Mesenchymal stem cell (in vitro differentiated cells and primary cell): ENCODE measurements around the gene MEF2C.

Source experiments
- DNase-seq: peaks from one replicate; pipeline ENCODE4 v3.0.0-alpha.2; 2013
- H2AFZ ChIP-seq: one replicate; pipeline ENCODE4 v1.6.1; 2013; ENCODE audit warnings: low read depth, mild to moderate bottlenecking, control low read depth, inconsistent platforms, low read length, moderate library complexity
- H2AK5ac ChIP-seq: 2 replicates; pipeline ENCODE4 v1.6.1; 2013; ENCODE audit warnings: low read length, moderate library complexity, mild to moderate bottlenecking, inconsistent platforms; ENCODE audit not compliant: severe bottlenecking
- H2BK120ac ChIP-seq: one replicate; pipeline ENCODE4 v1.6.1; 2013; ENCODE audit warnings: low read depth, mild to moderate bottlenecking, inconsistent platforms, low read length, moderate library complexity
- H2BK12ac ChIP-seq, 2 experiments: one replicate each; pipeline ENCODE4 v1.6.1; 2013; ENCODE audit warnings: inconsistent platforms in 2 of 2, low read length in 2 of 2, mild to moderate bottlenecking in 2 of 2, moderate library complexity in 2 of 2, control low read depth in 1 of 2
- H2BK15ac ChIP-seq: one replicate; pipeline ENCODE4 v1.6.1; 2013; ENCODE audit warnings: mild to moderate bottlenecking, low read depth, inconsistent platforms; ENCODE audit not compliant: poor library complexity, severe bottlenecking
- H2BK5ac ChIP-seq: 2 replicates; pipeline ENCODE4 v1.6.1; 2013; ENCODE audit warnings: low read depth, mild to moderate bottlenecking, low read length, control low read depth, inconsistent platforms; ENCODE audit not compliant: poor library complexity, severe bottlenecking
- H3K14ac ChIP-seq, 2 experiments: one replicate each; pipeline ENCODE4 v1.6.1; 2013; ENCODE audit warnings: inconsistent platforms in 2 of 2, low read length in 2 of 2, control low read depth in 1 of 2, mild to moderate bottlenecking in 1 of 2, moderate library complexity in 1 of 2
- H3K18ac ChIP-seq, 2 experiments: one replicate each; pipeline ENCODE4 v1.6.1; 2013; ENCODE audit warnings: inconsistent platforms in 2 of 2, low read length in 2 of 2, control low read depth in 1 of 2, low read depth in 1 of 2, mild to moderate bottlenecking in 1 of 2
- H3K23ac ChIP-seq, 2 experiments: one replicate each; pipeline ENCODE4 v1.6.1; 2013; ENCODE audit warnings: inconsistent platforms in 2 of 2, low read length in 2 of 2, mild to moderate bottlenecking in 2 of 2, moderate library complexity in 2 of 2, control low read depth in 1 of 2
- H3K27ac ChIP-seq: 2 replicates; pipeline ENCODE4 v1.5.1; 2013; ENCODE audit warnings: mild to moderate bottlenecking, moderate library complexity, low read length, control low read depth, inconsistent platforms; ENCODE audit not compliant: poor library complexity, severe bottlenecking
- H3K27me3 ChIP-seq, 2 experiments: 2 replicates each; pipeline versions ENCODE4 v1.6.1 to v1.7.0; 2013; ENCODE audit warnings: low read length in 2 of 2, mild to moderate bottlenecking in 2 of 2, moderate library complexity in 2 of 2, control low read depth in 1 of 2, inconsistent platforms in 1 of 2; ENCODE audit not compliant: control insufficient read depth in 1 of 2, insufficient read depth in 1 of 2
- H3K36me3 ChIP-seq, 2 experiments: 2 replicates each; pipeline versions ENCODE4 v1.6.1 to v1.7.0; 2013; ENCODE audit warnings: low read length in 2 of 2, control low read depth in 1 of 2, inconsistent platforms in 1 of 2, low read depth in 1 of 2, mild to moderate bottlenecking in 1 of 2; ENCODE audit not compliant: insufficient read depth in 2 of 2, control insufficient read depth in 1 of 2
- H3K4ac ChIP-seq, 2 experiments: one replicate each; pipeline ENCODE4 v1.6.1; 2013; ENCODE audit warnings: inconsistent platforms in 2 of 2, low read length in 2 of 2, mild to moderate bottlenecking in 2 of 2, moderate library complexity in 2 of 2, control low read depth in 1 of 2, low read depth in 1 of 2
- H3K4me1 ChIP-seq: 2 replicates; pipeline ENCODE4 v1.6.1; 2013; ENCODE audit warnings: low read depth, low read length, control low read depth; ENCODE audit not compliant: control insufficient read depth, insufficient read depth
- H3K4me2 ChIP-seq: 2 replicates; pipeline ENCODE4 v1.6.1; 2013; ENCODE audit warnings: low read length, mild to moderate bottlenecking, inconsistent platforms; ENCODE audit not compliant: poor library complexity, severe bottlenecking
- H3K4me3 ChIP-seq, 2 experiments: 2 replicates each; pipeline versions ENCODE4 v1.5.1 to v1.7.0; 2013; ENCODE audit warnings: low read length in 2 of 2, mild to moderate bottlenecking in 2 of 2, control low read depth in 1 of 2, low read depth in 1 of 2; ENCODE audit not compliant: insufficient read depth in 1 of 2
- H3K79me1 ChIP-seq: replicated peaks from 2 replicates; pipeline ENCODE4 v1.6.1; 2013; ENCODE audit warnings: mild to moderate bottlenecking, control low read depth, low read length, inconsistent platforms; ENCODE audit not compliant: poor library complexity, severe bottlenecking
- H3K9ac ChIP-seq: 2 replicates; pipeline ENCODE4 v1.7.0; 2013; ENCODE audit warnings: mild to moderate bottlenecking, low read length, moderate library complexity
- H3K9me3 ChIP-seq: 2 replicates; pipeline ENCODE4 v1.7.0; 2013; ENCODE audit warnings: mild to moderate bottlenecking, low read length; ENCODE audit not compliant: control insufficient read depth
- H4K8ac ChIP-seq: one replicate; pipeline ENCODE4 v1.6.1; 2013; ENCODE audit warnings: inconsistent platforms, mild to moderate bottlenecking, low read length, moderate library complexity
- H4K91ac ChIP-seq: one replicate; pipeline ENCODE4 v1.6.1; 2013; ENCODE audit warnings: mild to moderate bottlenecking, low read length, inconsistent platforms
- WGBS: methylation state at CpG from one replicate; pipeline ENCODE4 v1.1.7; 2013; ENCODE audit warnings: mixed read lengths; 5-methylcytosine and 5-hydroxymethylcytosine counted together

Gene MEF2C

GRCh38 chr5:88768411-88768810 lies 114.6 kb downstream of the MEF2C start:
- H3K9me3 ChIP-seq, result no peaks in the 10 kb centered on the region
- H2BK12ac ChIP-seq, result no peak overlapping the region
- no peak overlapping the region for H3K27ac ChIP-seq
- no peaks in the 10 kb centered on the region for H3K27me3 ChIP-seq
- H4K8ac ChIP-seq, result no peak overlapping the region
- peak overlapping the region; percentile 30 for H3K9ac ChIP-seq
- no peak overlapping the region for H2AK5ac ChIP-seq
- no peaks in the 10 kb centered on the region for H3K79me1 ChIP-seq
- H2BK5ac ChIP-seq, result no peak overlapping the region
- H3K36me3 ChIP-seq, result no peaks in the 10 kb centered on the region
- H3K14ac ChIP-seq, result no peak overlapping the region
- H4K91ac ChIP-seq, result no peak overlapping the region
- WGBS, result 100% methylated on average over 2 of the region's 3 CpGs
- peak overlapping the region in 1 of 2 experiments; percentile 27 for H3K4me3 ChIP-seq
- H2BK15ac ChIP-seq, result no peak overlapping the region
- no peak for DNase-seq
- no peak overlapping the region for H3K23ac ChIP-seq
- no peak overlapping the region for H3K4me2 ChIP-seq
- no peak overlapping the region for H3K4ac ChIP-seq
- H3K18ac ChIP-seq, result no peak overlapping the region
- H2AFZ ChIP-seq, result no peak overlapping the region
- no peaks in the 10 kb centered on the region for H3K4me1 ChIP-seq
- no peak overlapping the region for H2BK120ac ChIP-seq

GRCh38 chr5:88765798-88766197 lies 117.2 kb downstream of the MEF2C start:
- no peak overlapping the region for H3K9ac ChIP-seq
- H3K4ac ChIP-seq, result no peak overlapping the region
- no peak overlapping the region for H4K8ac ChIP-seq
- WGBS, result 94% methylated on average over 7 of the region's 7 CpGs
- H2AK5ac ChIP-seq, result no peak overlapping the region
- no peak overlapping the region for H3K18ac ChIP-seq
- no peak overlapping the region for H4K91ac ChIP-seq
- H3K79me1 ChIP-seq, result no peaks in the 10 kb centered on the region
- no peak overlapping the region for H3K23ac ChIP-seq
- no peaks in the 10 kb centered on the region for H3K36me3 ChIP-seq
- no peak overlapping the region for H2AFZ ChIP-seq
- no peak overlapping the region for H3K27ac ChIP-seq
- H3K9me3 ChIP-seq, result no peaks in the 10 kb centered on the region
- no peaks in the 10 kb centered on the region for H3K27me3 ChIP-seq
- H3K14ac ChIP-seq, result no peak overlapping the region
- no peaks in the 10 kb centered on the region for H3K4me1 ChIP-seq
- no peak overlapping the region for H3K4me3 ChIP-seq
- H2BK120ac ChIP-seq, result no peak overlapping the region
- H2BK5ac ChIP-seq, result no peak overlapping the region
- no peak for DNase-seq
- H2BK15ac ChIP-seq, result no peak overlapping the region
- H2BK12ac ChIP-seq, result no peak overlapping the region
- no peak overlapping the region for H3K4me2 ChIP-seq

GRCh38 chr5:88765171-88765570 lies 117.8 kb downstream of the MEF2C start:
- DNase-seq, result no peak
- Histone ChIP-seq H2AFZ (no peak overlapping the region), H3K14ac (no peak overlapping the region), H3K27ac (no peak overlapping the region), H2BK15ac (no peak overlapping the region), H2BK120ac (no peak overlapping the region), H3K4me1 (no peaks in the 10 kb centered on the region), H3K4ac (no peak overlapping the region), H3K9ac (no peak overlapping the region), H4K91ac (no peak overlapping the region), H3K23ac (no peak overlapping the region), H2AK5ac (no peak overlapping the region), H3K18ac (no peak overlapping the region), H4K8ac (no peak overlapping the region), H3K36me3 (no peaks in the 10 kb centered on the region), H3K9me3 (no peaks in the 10 kb centered on the region), H3K4me3 (no peak overlapping the region), H2BK5ac (no peak overlapping the region), H2BK12ac (no peak overlapping the region), H3K27me3 (no peaks in the 10 kb centered on the region), H3K79me1 (no peaks in the 10 kb centered on the region), H3K4me2 (no peak overlapping the region)
- 97% methylated on average over 2 of the region's 2 CpGs for WGBS

DNA sequence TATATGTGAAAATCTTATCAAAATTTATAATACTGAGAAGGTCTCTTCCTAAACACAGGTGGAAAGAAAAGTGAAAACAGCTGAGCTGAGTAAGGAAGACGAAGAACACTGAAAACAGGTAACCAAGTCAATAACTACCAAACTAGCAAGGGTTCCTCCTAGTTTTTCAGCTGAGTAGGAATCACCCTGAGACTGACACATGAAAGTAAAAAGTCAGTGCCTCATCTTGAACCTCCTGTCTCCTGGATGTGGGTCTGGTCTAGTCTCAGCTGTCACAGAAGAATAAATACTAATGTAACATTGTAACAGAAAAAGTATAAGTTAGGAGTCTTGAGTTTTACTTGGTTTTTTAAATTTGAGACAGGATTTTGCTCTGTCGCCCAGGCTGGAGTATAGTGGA lies 121.0 kb downstream of the MEF2C start:
- no peak overlapping the region for H2AK5ac ChIP-seq
- H3K4me3 ChIP-seq, result no peak overlapping the region
- H2AFZ ChIP-seq, result no peak overlapping the region
- H3K9me3 ChIP-seq, result no peaks in the 10 kb centered on the region
- WGBS, result 98% methylated on average over 2 of the region's 2 CpGs
- H3K36me3 ChIP-seq, result no peaks in the 10 kb centered on the region
- no peak overlapping the region for H2BK12ac ChIP-seq
- no peak overlapping the region for H4K91ac ChIP-seq
- no peak overlapping the region for H2BK120ac ChIP-seq
- H3K79me1 ChIP-seq, result no peaks in the 10 kb centered on the region
- no peak overlapping the region for H3K9ac ChIP-seq
- no peak overlapping the region for H3K4me2 ChIP-seq
- no peak overlapping the region for H3K23ac ChIP-seq
- no peak overlapping the region for H4K8ac ChIP-seq
- H3K4me1 ChIP-seq, result no peaks in the 10 kb centered on the region
- H3K27ac ChIP-seq, result no peak overlapping the region
- H2BK5ac ChIP-seq, result no peak overlapping the region
- no peaks in the 10 kb centered on the region for H3K27me3 ChIP-seq
- H3K18ac ChIP-seq, result no peak overlapping the region
- no peak overlapping the region for H2BK15ac ChIP-seq
- no peak overlapping the region for H3K4ac ChIP-seq
- H3K14ac ChIP-seq, result no peak overlapping the region
- DNase-seq, result no peak
